ENCODE measurements around the gene ARHGEF28.

The ARHGEF28 gene

DNA sequence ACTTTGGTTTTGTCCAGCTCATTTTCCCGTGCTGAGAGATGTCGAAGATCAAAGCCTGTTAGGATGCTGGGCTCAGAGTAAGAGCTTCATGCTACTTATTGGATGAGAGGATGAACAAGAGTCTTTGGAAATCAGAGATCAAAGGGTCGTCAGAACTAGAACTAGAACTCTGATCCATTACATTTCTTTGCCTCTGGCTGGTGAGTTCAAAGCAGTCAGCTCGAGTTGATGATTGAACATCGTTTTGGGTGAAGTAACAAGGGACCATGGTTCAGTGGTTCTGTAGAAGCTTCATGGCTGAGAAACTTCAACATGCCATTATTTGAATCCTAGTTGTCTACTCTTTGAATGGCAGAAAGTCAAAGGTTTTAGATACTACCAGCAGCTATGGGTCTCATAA lies 320.3 kb downstream of the ARHGEF28 start:
- no peak for DNase-seq

DNA sequence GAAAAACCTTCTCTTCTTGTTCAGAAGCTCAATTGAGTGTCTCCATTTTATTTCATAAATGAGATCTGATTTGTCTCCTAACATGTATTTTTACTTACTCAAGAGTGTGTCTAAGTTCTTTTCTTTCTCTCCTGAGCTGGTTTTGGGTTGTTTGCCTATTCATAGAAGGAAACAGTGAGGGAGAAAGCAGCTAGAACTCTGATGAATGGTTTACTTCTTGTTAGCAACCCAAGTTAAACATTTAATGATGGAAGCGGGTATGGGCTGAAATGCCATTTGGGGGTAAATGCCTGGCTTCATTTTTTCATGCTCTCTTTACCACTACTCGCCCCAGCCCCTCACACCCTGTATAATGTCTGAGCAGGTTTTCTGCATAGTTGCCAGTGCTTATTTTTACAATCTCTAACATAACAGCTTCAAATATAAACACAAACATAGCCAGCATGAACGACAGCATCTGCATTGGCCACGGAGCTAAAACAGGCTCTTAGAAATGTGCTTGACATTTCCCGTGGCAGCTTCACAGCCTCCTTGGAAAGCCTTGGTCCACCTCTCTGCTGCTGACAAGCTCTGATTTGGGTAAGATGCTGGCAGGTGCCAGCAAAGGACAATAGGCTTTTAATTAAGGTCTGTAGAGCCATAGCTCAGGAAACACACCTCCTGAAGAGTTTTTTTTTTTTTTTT lies 321.1 kb downstream of the ARHGEF28 start:
- no peak for DNase-seq

DNA sequence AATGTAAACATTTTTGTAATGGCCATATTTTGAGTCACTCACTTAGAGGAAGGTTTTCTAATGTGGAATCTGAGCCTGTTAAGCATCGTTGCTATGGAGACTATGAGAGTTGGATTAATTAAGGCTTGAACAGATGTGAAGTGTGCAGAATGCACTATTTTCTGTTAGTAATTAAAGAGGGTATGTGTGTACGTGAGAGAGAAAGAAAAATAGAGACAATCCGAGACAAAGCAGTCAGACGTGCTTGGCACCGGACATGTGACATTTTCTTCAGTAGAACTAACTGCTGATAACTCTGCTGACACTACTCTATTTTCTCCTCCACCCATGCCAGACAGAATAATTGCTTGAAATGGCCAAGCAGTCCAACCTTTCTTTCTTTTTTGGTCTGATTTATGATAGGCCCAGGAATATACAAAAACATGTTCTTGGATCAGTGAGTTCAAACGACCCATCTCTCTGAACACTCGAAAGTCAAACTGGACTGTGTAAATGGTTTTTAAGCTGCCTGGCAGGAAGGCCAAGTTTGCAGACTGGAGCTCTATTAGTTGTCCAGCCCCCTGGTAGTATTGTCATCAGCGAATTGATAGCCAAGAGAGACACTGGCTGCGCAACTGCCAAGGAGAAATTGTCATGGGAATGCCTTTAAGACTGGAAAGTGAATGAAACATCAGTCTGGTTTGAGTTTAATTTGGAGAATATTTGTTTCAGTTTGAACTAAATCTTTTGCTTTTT lies 322.1 kb downstream of the ARHGEF28 start:
- no peak for DNase-seq

DNA sequence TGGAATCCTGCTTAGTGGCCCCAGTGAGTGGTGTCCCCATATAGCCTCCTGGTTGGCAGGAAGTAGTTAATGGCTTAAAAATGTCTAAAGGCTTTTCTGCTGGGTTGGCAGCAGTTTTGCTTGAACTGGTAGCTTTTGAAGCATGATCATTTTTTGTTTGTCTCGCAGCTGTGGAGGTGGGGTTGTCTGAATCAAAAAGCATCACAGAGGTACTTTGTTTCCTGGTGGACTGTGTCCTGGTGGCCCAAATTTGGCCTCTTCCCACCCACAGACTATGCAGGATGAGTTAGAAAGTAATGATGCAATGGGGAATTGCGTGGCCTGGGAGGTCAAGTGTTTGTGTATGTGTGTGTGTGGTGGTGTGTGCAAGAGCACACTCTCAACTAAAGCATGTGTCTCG lies 322.7 kb downstream of the ARHGEF28 start:
- DNase-seq: no peak

DNA sequence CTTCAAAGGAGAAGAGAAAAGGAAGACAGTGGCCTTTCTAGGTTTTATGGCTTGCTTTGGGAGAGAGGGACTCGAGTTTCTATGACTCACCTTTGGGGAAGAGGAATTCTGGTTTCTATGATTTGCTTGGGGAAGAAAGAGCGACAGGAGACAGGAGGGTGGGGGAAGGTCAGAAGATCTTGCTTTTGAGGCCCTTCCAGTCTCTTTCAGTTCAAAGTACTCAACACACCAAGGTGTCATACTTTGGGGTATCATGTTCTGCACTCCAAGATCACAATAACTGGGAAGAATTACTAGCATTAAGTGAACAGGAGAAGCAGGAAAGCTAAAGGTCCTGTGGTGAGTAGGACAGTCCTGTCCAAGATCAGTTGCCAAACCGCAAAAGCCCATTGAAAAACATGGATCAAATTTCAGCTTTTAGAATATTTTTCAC lies 324.5 kb downstream of the ARHGEF28 start:
- no peak for DNase-seq

DNA sequence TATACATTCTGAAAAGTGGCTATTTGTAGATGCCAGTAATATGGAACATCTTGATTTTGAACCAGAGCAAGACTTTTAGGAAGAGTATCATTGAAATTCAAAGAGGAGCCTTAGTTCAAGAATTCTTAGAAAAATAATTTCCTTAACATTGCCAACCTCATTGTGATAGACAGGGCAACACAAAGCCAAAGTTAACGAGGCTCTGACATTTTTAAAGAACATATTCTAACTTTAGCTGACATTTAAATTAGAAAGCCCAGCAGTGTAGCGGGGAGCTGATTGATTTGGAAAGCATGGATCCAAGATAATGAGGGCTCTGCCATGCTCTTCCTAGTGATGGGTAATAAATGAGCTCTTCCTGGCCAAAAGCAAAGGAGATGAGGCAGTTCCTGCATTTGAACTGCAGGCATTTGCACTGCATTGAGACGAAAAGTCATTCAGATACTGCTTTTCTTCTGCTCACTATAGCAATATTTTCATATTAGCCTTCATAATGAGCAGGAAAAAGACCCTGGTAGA lies 325.0 kb downstream of the ARHGEF28 start:
- DNase-seq: no peak

DNA sequence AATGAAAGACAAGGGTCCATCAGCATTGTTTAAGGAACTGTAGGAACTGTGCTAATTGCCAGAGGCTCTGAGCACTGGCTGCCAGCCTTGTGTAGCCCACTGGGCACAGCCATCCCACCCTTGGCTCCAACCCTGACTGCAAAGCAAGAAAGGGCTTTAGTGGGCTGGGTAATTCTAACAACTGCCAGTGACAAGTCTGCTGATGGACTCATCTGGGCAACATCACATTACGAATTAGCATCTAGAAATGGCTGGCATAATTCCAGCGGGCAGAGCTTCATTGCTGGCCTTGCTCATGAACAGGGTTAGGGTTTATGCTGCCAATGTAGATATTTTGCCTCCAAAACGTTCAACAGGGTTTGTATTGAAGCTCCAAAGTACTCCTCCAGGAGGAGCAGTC lies 326.9 kb downstream of the ARHGEF28 start:
- no peak for DNase-seq

DNA sequence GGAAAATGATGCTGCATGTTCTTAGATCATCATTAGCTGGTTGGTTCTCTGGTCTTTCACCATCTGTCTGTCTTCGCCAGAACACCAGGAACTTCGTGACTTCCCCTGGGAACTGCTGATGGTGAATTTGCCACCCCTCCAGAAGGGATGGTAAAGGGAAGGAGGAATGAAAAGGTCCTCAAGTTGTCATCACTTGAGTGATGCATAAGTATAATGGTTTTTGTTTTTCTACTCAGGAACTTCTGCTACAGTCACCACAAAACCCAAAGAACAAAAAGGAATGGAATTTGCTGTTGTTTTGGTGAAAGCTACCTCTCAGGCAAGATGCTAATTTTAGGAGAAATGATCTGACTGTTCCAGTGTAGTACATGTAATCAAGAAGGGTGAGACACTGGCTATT lies 328.4 kb downstream of the ARHGEF28 start:
- DNase-seq: no peak

DNA sequence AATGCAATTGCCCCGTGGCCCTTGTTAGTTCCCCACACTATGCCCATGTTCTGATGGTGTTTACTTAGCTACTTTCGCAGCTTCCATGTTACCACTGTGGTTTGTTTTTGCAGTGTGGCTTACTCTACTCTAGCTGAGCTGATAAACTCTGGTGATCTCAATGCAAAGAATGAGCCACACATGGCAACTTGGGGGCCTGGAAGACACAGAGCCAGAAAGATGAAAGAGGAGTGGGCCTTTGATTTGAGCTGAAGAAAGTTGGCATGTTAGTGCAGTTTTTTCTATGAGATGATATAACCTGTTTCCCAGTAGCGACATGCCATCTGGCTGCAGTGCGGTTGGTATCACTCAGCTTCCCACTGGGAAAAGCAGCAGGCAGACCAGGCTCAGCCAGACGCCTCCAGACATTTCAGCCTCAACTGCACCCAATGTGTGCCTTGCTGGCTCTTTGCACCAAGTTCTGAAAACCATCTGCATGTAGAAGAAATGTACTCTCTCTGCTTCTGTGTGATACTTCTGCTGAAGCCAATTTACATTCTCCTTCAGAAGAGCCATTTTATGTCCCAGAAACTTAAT lies 329.4 kb downstream of the ARHGEF28 start:
- DNase-seq: no peak

DNA sequence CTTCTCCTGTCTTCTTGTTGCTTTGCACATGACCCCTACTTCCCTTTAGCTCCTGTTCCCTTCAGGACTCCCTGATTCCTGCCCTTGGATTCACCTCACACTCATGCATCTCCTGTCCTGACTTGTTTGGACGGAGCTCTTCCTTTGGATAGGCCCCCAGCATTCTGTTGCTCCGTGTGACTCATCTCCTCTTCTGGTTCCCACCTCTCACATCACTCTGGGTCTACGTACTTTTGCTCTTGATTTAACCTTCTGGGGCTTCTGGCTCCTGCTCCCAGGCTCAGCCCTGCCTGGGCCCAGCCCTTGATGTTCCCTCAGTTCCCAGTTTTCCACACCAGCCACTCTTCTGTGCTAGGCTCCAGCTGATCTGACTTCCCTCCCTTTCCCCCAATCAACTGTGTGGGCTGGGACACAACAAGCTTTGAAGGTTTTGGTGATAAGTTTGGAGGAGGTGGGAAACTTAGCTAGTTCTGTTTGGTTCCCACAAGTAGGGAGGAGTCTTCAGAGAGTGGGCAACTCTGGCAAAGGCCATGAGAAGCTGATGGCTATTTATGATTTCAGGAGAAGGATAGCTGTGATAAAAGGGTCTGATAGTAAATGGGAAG lies 331.5 kb downstream of the ARHGEF28 start:
- DNase-seq: no peak

DNA sequence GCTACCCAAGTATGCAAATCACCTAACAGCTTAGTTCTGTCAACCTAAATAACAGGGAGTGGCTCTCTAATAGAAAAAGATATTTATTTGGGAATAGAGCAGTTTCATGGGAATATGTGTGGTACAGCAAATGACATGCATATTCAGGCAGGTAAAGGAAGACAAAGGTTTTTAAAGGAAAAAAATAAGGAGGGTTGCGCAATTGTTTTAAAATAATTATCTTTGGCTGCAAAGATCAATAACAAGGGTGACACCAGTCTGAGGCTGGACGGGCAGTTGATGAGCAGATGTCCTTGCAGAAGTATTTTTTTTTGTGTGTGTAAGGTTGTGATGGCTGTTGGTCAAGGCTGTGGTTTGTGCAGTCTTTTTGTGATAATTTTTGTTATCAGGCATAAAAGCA lies 332.0 kb downstream of the ARHGEF28 start:
- no peak for DNase-seq

DNA sequence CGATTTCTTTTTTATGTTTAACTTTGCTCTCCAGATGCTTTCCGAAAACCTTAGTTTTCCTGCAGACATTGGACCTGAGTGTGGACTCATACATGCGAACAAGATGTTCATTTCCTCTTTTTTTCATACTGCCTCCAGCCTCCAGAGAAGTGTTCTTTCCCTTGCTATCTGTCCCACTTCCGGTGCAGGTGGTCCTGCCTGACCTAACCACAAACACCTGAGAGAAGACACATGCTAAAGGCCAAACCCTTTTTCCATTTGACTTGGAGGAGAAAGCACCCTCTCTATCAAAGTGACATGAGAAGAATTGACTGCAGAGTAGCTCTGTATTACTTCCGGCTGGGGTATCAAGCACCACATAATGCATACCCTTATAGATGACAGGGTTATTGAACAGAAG lies 334.0 kb downstream of the ARHGEF28 start:
- DNase-seq: no peak

DNA sequence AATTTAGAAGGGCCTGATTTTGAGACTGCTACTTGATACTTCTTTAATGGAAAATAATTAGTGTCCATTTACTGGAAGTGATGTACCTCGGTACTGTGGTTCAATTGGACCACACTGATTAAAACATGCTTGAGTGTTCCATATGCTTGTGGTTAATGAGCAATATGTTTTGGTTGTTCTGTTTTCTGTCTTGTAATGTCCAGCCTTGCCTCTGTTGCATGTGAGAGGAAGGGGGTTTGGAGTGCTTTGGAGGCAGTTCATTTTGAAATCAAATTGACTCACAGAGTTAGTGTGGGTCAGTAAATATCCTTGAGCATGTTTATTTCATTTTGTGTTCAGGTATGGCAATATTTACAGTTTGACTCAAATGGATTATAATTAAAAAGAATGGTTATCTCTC lies 334.4 kb downstream of the ARHGEF28 start:
- DNase-seq: no peak

DNA sequence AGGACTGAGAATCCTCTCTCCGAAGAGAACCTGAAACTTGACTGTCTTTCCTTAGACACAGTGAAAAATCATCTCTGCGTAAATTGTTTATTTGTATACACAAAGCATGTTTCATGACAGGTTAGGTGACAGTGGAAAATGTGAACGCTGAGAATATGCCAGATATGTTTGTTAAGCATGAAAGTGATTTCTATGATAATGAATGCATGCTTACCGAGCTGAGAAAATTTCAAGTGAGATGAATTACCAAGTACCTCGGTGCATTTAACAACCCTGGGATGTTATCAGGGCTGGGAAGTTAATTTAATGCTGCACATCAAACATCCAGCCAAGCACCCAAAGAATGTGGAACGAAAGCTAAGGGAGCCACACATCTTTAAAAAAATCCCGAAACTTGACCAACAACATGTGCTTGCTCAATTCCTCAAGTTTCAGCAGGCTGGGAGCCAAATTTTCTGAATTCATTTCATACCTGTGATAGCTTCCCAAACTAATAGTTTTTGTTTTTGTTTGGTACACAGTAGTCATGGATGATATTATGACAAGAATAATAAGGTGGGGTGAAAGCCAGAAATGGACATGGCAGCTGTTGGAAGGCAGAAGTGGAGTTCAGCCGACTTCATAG lies 336.9 kb downstream of the ARHGEF28 start:
- no peak for DNase-seq

DNA sequence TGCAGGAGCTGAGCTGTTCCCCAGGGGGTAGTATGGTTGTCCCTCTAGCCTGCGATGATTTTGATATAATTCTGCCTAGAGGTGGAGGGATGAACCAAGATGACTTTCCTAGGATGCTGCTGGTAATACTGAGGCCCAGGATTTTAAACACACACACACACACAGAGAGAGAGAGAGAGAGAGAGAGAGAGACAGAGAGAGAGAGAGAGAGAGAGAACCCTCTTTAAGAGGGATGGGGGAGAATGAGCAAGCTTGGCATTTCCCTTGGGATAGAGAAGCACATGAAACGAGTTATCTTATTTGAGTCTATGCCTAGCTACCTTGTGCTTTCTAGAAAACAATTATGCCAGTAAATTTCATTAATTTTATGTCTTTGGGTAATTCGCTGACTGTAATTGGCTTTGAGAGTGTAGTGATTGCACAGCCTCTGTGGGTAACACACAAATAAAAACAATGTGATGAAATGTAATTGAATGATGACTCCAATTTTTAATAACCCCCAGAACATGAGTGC lies 338.4 kb downstream of the ARHGEF28 start:
- no peak for DNase-seq

DNA sequence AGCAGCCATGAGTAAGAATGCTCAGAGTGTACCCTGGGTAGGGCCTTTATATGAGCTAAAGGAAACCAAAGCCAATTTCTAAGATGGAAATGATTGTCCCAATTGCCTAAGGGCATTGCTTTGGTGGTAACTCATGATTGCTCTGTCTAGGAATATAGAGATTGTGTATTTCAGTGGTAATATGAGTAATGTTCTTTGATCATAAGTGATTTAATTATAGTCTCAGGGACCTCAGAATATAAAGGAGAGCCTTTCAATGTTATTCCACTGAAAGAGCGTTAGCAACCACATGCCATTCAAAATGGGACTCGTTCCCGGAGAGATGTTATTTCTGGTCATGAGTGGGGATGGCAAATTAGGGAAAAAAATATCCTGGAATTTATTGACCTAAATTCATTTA lies 340.5 kb downstream of the ARHGEF28 start:
- no peak for DNase-seq

DNA sequence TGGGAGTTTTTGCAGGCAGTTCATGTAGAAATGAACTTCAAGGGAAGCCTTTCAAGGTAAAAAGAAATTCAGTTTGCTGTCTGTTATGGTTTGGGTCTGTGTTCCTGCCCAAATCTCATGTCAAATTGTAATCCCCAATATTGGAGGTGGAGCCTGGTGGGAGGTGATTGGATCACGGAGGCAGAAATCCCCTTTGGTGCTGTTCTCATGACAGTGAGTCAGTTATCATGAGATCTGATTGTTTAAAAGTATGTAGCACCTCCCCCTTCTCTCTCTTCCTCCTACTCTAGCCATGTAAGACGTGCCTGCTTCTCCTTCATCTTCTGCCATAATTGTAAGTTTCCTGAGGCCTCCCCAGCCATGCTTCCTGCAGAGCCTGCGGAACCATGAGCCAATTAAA lies 341.4 kb downstream of the ARHGEF28 start:
- DNase-seq: no peak

DNA sequence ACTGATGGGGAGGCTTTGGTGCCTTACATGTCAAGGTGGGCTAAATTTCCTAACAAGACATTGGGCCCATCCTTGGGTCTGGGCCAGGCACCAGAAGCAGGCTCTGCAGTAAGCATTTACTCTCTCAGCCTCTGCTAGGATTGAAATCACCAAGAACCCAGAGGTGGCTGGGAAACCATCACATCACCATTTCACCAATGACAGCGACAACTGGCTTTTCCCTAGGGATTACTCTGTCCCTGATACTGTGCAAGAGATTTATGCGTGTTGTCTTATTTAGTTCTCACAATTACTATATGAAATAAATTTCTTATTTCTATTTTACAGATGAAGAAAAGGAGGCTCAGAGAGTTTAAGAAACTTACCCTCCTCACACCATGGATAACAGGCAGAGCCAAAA lies 342.2 kb downstream of the ARHGEF28 start:
- DNase-seq: no peak

DNA sequence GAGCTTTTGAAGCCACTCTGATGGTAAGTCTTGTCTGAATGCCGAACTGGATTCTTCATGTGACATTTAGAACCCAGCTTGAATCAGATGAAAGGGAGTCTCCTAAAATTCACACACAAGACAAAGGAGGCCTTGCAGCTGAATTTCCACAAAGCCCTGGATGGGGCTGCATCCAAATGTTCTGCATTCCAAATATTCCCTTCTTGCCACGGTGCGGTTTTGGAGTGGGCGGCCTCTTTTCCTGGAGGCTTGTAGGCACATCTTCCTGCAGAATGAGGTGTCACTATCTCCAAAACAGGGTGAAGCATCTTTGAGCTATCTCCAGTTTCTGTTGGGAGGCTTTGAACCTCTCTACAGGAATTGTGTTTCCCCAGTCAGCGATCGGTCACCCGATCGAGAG lies 342.7 kb downstream of the ARHGEF28 start:
- DNase-seq: no peak

DNA sequence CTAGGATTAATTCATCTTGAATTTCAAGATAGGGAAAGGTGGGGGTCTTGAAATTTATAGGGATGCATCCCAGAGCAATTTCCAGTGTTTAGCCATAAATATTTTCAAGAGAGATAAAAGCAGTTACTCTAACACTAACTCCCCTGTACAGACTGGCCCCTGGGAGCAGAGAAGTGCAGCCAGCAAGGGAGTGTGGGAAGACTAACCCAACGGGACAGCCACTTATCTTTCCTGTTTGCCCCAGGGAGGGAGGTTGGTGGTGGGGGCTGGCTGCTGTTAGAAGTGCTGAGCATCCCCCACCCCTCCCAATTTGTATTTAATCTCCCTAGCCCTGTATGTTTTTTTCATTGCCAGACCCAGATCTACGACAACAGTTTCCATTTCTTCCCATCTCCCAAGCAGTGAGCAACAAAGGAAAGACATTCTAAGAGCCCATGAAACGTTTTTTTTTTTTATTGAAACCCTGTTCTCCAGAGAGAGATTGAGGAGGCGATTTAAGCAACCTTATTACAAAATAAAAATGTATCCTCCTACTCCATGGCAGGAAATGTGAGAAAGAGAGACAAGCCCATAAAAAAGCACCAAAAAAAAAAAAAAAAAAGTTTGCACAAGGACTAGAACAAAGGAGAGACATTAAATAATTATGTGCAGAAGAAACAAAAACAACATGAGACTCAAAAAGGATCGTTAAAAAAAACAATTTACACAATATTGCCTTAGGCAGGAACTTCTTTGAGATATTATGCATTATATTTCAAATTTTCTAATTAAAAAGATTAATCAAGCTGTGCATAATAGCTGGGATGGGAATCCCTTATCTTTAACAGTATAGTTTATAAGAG lies 343.4 kb downstream of the ARHGEF28 start:
- DNase-seq: no peak

DNA sequence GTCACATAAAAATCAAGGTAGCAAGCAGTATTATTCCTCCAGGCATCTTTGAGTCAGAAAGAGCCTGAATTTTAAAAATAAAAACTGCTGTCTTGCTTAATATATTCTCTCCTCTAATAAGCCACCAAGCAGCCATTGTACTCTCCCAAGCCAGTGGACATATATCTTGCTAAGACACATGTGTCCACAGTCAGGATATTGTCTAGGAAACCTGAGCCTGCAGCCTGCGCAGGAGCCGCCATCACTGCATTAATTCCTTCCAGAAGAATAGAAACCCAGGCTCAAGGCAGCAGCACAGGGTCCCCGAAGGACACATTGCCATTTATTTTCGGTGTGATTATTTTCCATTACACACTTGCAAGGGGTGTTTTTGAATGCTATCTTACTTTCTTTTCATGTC lies 345.3 kb downstream of the ARHGEF28 start:
- DNase-seq: no peak

DNA sequence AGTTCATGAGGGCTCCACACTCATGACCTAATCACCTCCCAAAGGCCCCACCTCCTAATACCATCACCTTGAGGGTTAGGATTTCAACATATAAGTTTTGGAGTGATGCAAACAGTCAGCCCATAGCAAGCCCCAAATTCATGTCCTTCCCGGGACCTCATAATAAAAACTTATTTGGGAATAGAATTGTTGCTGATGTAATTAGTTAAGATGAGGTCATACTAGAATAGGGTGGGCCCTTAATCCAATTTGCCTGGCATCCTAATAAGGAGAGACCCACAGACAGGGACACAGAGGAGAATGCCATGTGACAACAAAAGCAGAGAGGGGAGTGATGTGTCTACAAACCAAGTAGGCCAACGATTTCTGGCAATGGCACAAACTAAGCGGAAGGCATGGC lies 347.1 kb downstream of the ARHGEF28 start:
- no peak for DNase-seq

Measured in NCI-H526 treated with DMSO at 0.1 percent for 48 hours (cell line).